Activated naive CD8-positive, alpha-beta T cell treated with anti-CD3 and anti-CD28 coated beads, Interleukin-2, amount 50 U/mL, for 24 hours (primary cell): ENCODE measurements around the gene MLIP.

Experiments used
- ATAC-seq: fragments of 150-1000 bp; cut with Tn5 transposase; one replicate; pipeline ENCODE4 v1.10.0; 2021
- DNase-seq: peaks from one replicate; pipeline ENCODE4 v3.0.0; 2021
- H3K27ac Mint-ChIP-seq: one replicate; pipeline ENCODE4 v1.8.0; 2021; ENCODE audit warnings: mild to moderate bottlenecking, mixed read lengths
- H3K27me3 Mint-ChIP-seq: one replicate; pipeline ENCODE4 v1.8.0; 2021; ENCODE audit warnings: mixed read lengths
- H3K36me3 Mint-ChIP-seq: one replicate; pipeline ENCODE4 v1.8.0; 2021; ENCODE audit warnings: low read depth, mixed read lengths
- H3K4me1 Mint-ChIP-seq: one replicate; pipeline ENCODE4 v1.8.0; 2021; ENCODE audit warnings: mixed read lengths
- H3K4me3 Mint-ChIP-seq: one replicate; pipeline ENCODE4 v1.8.0; 2021; ENCODE audit warnings: mild to moderate bottlenecking, moderate library complexity, mixed read lengths
- H3K9me3 Mint-ChIP-seq: one replicate; pipeline ENCODE4 v1.8.0; 2021; ENCODE audit warnings: mixed read lengths

MLIP gene

DNA sequence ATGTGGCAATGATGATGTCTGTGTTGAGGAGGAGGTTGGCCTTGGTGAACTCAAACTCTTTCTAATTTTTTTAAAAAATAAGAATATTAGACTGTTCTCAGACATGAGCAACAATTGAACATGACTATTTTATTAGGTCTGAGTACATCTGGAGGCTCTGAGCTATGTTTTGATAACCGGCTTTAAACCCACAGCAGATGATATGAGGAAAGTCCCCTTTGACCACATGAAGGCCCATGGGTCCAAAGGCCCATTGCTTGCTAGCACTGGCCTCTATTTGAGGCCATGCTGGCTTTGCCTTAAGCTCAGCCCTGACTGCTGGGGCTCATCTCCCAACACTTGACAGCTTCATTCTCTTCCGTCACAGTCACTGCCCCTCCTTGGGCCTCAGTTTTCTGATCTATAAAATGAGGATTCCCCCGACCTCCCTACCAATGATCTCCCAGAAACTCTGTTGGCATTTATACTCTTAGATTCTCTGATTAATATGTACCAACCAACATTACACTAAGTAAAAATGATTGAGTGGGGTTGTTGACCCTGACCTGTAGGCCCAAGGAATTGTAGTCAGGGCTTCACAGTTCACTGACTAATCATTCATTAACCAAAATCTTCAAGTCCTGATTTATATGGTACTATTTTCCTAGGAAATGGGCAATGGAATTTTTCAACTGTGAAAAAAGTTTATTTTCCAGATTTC, 173.1 kb downstream of the MLIP start:
- no peak for DNase-seq
- no peaks in the 10 kb centered on the region for H3K9me3 Mint-ChIP-seq
- ATAC-seq = no peak
- H3K27ac Mint-ChIP-seq = no peak overlapping the region
- no peaks in the 10 kb centered on the region for H3K27me3 Mint-ChIP-seq
- H3K4me1 Mint-ChIP-seq = no peaks in the 10 kb centered on the region
- H3K4me3 Mint-ChIP-seq = no peak overlapping the region
- no peaks in the 10 kb centered on the region for H3K36me3 Mint-ChIP-seq

DNA sequence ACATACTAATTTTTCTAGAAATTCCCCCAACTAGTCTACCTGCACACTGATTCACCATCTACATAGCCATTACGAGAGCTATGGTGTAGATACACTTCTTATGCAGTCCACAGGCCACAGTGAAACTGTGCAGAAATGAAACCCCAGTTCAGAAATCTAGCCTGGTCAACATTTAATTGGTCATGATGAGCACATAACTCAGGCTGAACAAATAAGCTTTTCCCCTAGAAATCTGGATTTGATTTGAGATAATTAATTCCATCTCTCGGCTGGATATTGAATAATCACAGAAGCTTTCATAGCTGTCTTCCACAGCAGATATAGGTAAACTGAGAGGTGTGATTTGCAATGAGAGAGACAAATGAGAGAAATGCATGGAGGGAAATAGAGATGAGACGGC, 174.4 kb downstream of the MLIP start:
- no peaks in the 10 kb centered on the region for H3K27me3 Mint-ChIP-seq
- H3K4me3 Mint-ChIP-seq = no peak overlapping the region
- no peak for DNase-seq

DNA sequence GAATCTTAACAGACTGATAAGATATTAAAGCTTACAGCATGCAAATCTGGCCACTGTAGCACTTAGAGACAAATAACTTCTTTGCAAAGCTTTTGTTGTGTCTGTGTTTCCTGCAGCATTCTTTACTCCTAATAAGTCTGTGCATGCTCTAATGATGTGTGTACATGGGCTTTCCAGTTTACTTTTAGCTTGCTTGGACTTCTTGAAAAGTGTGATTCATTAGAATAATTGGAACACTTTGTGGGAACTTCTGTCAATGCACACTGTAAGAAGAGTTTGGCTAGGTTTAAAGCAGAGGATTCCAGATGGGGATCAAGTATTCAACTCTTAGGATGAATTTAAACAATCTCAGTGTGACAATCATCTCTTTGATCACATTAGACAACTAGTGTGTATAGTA, 174.9 kb downstream of the MLIP start:
- no peaks in the 10 kb centered on the region for H3K36me3 Mint-ChIP-seq
- H3K9me3 Mint-ChIP-seq = no peaks in the 10 kb centered on the region
- H3K4me3 Mint-ChIP-seq = no peak overlapping the region
- peaks cover 4% of the 10 kb centered on the region for H3K4me1 Mint-ChIP-seq
- no peak for ATAC-seq
- DNase-seq = no peak
- H3K27ac Mint-ChIP-seq = no peak overlapping the region
- no peaks in the 10 kb centered on the region for H3K27me3 Mint-ChIP-seq

More for the DNA sequence above, 174.4 kb downstream of the MLIP start:
- Mint-ChIP-seq H3K4me1 (no peaks in the 10 kb centered on the region), H3K36me3 (no peaks in the 10 kb centered on the region), H3K9me3 (no peaks in the 10 kb centered on the region), H3K27ac (no peak overlapping the region)
- no peak for ATAC-seq

DNA sequence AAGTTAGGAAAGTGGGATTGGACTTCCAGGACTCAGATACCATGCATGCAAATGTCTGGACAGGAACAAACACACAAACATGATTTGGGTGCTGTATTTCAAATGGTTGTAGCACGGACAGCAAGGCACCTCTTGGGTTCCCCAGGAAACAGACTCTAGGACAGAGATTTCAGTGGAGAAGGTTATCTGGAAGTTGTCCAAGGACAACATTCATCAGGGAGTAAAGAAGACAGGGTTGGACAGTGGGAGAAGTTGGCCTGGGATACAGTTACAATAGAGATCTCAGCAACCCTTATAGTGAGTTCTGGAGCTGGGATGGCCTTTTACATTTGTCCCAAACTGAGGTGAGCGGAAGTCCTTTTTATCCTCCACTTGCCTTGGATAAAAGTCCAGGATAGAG, 177.2 kb downstream of the MLIP start:
- no peak for ATAC-seq
- Mint-ChIP-seq H3K27ac (no peak overlapping the region), H3K9me3 (peaks cover 4% of the 10 kb centered on the region), H3K27me3 (no peaks in the 10 kb centered on the region), H3K36me3 (no peaks in the 10 kb centered on the region), H3K4me1 (peaks cover 17% of the 10 kb centered on the region), H3K4me3 (no peak overlapping the region)
- no peak for DNase-seq

DNA sequence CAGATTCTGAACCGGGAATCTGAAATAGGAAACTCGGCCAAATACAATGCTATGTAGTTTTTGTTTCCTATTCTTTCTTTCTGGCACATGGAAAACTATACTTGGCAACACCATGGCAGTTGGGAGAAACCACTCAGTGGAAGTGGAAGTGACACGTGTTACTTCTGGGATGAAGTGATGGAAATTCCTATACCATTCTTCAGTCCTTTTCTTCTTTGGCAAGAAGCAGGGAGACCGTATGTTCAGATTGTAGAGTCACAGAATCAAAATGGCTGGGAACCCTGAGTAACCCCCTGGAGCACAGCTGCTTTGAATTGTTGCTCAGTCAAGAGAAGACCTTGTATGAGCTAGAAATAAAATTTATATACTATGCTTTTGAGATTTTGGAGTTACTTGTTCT, 178.2 kb downstream of the MLIP start:
- ATAC-seq (no peak), DNase-seq (no peak)
- Mint-ChIP-seq H3K4me1 (peaks cover 17% of the 10 kb centered on the region), H3K9me3 (peaks cover 4% of the 10 kb centered on the region), H3K27ac (no peak overlapping the region), H3K4me3 (no peak overlapping the region), H3K36me3 (no peaks in the 10 kb centered on the region), H3K27me3 (no peaks in the 10 kb centered on the region)

DNA sequence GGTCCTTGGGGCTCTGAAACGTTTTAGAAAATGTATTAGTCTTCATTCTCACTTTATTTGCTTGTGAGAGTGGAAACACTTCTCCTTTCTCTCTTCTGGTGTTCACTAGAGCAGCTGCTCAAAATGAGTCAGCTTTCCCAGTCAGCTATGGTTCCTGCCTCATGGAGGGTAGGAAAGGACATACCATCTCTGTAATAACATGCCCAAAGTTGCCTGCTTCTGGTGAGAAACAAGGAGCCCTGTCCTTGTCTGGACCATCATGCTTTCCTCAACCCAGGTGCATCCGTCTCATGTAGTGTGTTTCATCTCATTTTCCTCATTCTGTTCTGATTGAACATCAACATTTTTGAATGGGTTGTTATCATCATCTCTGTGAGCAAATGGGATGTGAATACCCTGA, 179.9 kb downstream of the MLIP start:
- H3K9me3 Mint-ChIP-seq = peaks cover 5% of the 10 kb centered on the region
- H3K36me3 Mint-ChIP-seq = no peaks in the 10 kb centered on the region
- no peaks in the 10 kb centered on the region for H3K27me3 Mint-ChIP-seq
- H3K4me3 Mint-ChIP-seq = peak overlapping the region; percentile 24
- H3K4me1 Mint-ChIP-seq = peaks cover 17% of the 10 kb centered on the region
- peak; percentile 69 for ATAC-seq
- peak overlapping the region; percentile 60 for H3K27ac Mint-ChIP-seq
- no peak for DNase-seq

DNA sequence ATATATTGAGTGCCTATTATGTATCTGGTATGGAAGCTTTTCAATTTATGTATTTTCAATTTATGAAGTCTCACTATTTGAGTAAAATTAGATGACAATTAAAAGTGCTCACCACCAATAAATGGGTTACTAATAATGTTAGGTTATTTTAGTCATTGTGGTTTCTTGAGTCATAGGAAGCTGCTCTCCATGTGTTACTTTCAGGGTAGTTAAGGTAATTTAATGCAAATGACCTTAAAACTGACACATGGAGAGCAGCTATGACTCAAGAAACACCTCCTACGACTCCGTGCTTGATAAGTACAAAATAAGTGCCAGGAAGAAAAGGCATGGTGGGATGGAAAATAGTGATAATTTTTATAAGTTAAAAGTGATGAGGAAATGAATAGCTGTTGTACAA, 180.5 kb downstream of the MLIP start:
- H3K4me1 Mint-ChIP-seq = peaks cover 17% of the 10 kb centered on the region
- H3K36me3 Mint-ChIP-seq = no peaks in the 10 kb centered on the region
- peaks cover 7% of the 10 kb centered on the region for H3K9me3 Mint-ChIP-seq
- ATAC-seq (peak; percentile 76), DNase-seq (no peak)
- peak overlapping the region; percentile 60 for H3K27ac Mint-ChIP-seq
- no peaks in the 10 kb centered on the region for H3K27me3 Mint-ChIP-seq
- no peak overlapping the region for H3K4me3 Mint-ChIP-seq

DNA sequence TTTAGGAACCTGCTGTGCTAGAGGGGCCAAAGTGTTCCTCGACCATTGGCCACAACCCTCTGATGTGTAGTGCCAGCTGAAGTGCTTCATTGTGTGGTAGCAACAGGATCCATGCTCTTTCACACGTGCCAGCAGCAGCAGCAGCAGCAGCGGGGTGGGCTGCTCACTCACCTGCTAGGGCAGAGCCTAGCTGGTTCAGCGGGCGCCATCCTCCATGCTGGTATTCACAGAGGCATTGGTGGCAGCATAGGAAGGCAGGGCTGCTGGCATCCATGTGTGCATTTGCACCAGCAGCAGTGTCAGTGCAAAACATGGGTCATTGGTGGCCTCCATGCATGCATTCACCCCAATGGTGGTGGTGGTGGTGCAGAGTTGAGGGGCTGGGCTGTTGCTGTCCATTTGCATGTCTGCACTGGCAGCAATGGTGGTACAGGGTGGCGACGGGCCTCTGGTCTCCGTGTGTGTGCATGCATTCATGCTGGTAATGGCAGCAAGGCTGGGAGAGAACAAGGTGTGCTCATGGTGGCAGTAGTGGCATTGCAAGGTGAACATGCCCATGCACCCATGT, 183.8 kb downstream of the MLIP start:
- H3K27ac Mint-ChIP-seq = no peak overlapping the region
- no peaks in the 10 kb centered on the region for H3K27me3 Mint-ChIP-seq
- H3K36me3 Mint-ChIP-seq = no peaks in the 10 kb centered on the region
- peaks cover 17% of the 10 kb centered on the region for H3K4me1 Mint-ChIP-seq
- peaks cover 7% of the 10 kb centered on the region for H3K9me3 Mint-ChIP-seq
- H3K4me3 Mint-ChIP-seq = no peak overlapping the region
- DNase-seq = no peak
- ATAC-seq = no peak

DNA sequence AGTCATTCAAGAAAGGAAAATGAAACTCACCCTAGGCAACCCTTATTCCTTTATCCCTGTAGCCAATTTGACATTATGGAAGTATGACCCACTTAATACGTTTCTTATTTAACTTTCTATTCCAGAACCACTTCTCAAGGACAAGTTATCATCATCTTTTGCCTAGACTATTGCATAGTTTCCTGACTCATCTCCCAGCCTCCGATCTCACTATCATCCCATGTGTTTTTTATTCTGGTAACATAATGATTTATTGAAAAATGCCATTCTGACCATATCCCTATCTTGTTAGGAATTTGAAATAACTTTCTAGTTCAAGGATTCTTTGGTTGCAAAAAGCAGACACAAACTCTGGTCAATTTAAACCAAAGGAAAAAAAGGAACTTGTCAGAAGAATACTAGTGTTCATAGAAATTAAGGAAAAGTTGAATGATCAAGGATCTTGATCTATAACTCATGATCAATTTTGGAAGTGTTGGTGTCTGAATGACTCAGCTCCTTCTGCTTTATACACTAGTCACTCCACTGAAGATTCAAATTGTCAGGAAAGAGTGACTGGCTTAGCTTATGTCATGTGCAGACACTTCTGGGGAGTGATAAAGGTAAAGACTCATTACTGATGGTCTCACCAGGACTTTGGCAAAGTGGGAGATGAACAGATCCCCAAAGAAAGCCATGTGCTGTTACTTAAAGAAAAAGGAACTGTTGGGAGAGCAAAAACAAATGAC, 188.5 kb downstream of the MLIP start:
- ATAC-seq = no peak
- no peaks in the 10 kb centered on the region for H3K36me3 Mint-ChIP-seq
- no peak for DNase-seq
- H3K9me3 Mint-ChIP-seq = peaks cover 3% of the 10 kb centered on the region
- H3K27ac Mint-ChIP-seq = no peak overlapping the region
- H3K4me3 Mint-ChIP-seq = no peak overlapping the region
- no peaks in the 10 kb centered on the region for H3K27me3 Mint-ChIP-seq
- H3K4me1 Mint-ChIP-seq = no peaks in the 10 kb centered on the region

DNA sequence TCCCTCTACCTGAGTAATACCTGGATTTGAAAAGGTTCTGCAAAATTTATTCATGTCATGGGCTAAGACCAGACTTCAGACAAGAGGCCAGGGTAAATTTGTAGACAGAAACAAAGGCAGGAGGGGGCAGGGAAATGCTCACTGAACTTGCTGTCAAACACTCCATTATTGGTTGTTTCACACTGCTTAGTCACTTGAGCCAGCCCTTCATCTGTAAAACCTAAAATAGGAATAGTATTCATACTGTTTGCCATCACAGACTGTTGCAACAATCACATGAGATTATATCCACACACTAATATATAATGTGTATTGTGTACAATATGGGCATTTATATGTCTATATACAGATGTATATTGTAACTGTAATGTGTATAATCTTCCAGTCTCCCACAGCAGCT, 190.5 kb downstream of the MLIP start:
- Mint-ChIP-seq H3K36me3 (no peaks in the 10 kb centered on the region), H3K4me3 (no peak overlapping the region), H3K9me3 (no peaks in the 10 kb centered on the region), H3K27me3 (no peaks in the 10 kb centered on the region), H3K4me1 (no peaks in the 10 kb centered on the region), H3K27ac (no peak overlapping the region)
- DNase-seq = no peak
- ATAC-seq = no peak

DNA sequence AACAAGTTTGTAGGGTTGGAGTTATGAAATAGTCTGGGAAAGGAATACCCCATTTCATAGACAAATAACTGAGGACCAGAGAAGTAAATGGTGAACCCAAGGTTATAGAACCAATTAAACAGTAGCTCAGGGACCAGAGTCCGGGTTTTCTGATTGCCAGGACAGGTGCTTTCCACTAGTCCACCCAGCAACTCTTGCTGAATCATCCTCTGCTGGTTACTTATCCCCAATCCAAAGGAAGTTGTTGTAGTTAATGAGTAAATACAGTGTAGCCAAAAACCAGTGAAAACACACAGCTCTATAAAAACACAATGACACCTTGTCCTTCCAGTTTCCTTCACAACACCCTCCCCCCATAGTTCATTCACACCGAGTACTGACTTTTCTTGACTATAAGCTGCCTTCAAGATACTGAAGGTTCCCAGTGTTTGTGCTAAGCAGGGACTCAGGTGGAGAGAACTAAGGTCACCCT, 196.2 kb downstream of the MLIP start:
- H3K27me3 Mint-ChIP-seq = no peaks in the 10 kb centered on the region
- peaks cover 7% of the 10 kb centered on the region for H3K9me3 Mint-ChIP-seq
- H3K4me3 Mint-ChIP-seq = no peak overlapping the region
- no peaks in the 10 kb centered on the region for H3K36me3 Mint-ChIP-seq
- DNase-seq (no peak), ATAC-seq (no peak)
- no peak overlapping the region for H3K27ac Mint-ChIP-seq
- no peaks in the 10 kb centered on the region for H3K4me1 Mint-ChIP-seq

DNA sequence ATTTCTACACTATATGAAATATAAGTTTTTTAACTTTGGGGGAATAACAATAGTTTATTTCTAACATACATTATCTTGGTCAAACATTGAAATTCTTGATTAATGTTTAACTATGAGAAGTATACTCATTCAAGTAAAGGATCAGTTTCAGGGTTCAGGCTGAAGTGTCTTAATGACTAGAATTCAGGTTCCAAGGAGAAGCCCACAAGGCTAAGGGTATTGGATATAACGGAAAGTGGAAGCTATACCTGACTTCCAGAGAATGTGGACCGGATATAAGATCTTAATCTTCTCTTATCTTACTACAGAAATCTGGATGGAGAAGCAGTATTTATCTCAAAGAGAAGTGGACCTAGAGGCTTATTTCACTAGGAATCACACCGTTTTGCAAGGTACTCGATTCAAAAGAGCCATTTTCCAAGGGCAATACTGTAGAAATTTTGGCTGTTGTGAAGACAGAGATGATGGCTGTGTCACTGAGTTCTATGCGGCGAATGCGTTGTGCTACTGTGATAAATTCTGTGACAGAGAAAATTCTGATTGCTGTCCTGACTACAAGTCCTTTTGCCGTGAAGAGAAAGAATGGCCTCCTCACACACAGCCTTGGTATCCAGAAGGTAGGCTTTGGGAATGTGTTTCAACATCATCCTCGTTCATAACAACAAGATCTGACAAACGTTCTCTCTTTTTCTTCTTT, 197.2 kb downstream of the MLIP start, which contains the start of gene TINAG:
Gene TINAG, plus strand, starts transcription at position 153 of the 697 bp plus-strand sequence. Its CDS starts 110 bp downstream, at position 263.
- no peaks in the 10 kb centered on the region for H3K4me1 Mint-ChIP-seq
- ATAC-seq (no peak), DNase-seq (no peak)

DNA sequence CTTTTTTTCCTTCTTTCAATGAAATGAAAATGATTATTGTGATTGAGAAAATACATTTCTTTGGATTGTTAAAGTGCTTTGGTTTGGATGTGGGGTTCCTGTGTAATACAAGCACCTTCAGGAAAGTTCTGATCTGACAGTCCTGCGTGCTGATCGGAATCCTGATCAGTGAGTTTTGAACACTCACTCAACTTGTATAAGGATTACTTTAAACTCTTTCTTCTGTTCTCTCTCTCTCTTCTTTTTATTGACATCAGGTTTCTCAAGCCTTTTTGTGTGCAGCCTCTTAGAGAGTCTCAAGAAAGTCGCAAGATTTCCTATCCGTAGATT, 197.7 kb downstream of the MLIP start:
- Mint-ChIP-seq H3K4me1 (no peaks in the 10 kb centered on the region), H3K4me3 (no peak overlapping the region), H3K27me3 (no peaks in the 10 kb centered on the region), H3K9me3 (peaks cover 7% of the 10 kb centered on the region), H3K36me3 (no peaks in the 10 kb centered on the region), H3K27ac (no peak overlapping the region)
- DNase-seq = no peak
- no peak for ATAC-seq

More for the DNA sequence above, 197.2 kb downstream of the MLIP start, which contains the start of gene TINAG:
- no peaks in the 10 kb centered on the region for H3K36me3 Mint-ChIP-seq
- no peak within 1 kb of the TSS for H3K27ac Mint-ChIP-seq
- H3K27me3 Mint-ChIP-seq = no peaks in the 10 kb centered on the region
- peaks cover 7% of the 10 kb centered on the region for H3K9me3 Mint-ChIP-seq
- no peak within 1 kb of the TSS for H3K4me3 Mint-ChIP-seq

DNA sequence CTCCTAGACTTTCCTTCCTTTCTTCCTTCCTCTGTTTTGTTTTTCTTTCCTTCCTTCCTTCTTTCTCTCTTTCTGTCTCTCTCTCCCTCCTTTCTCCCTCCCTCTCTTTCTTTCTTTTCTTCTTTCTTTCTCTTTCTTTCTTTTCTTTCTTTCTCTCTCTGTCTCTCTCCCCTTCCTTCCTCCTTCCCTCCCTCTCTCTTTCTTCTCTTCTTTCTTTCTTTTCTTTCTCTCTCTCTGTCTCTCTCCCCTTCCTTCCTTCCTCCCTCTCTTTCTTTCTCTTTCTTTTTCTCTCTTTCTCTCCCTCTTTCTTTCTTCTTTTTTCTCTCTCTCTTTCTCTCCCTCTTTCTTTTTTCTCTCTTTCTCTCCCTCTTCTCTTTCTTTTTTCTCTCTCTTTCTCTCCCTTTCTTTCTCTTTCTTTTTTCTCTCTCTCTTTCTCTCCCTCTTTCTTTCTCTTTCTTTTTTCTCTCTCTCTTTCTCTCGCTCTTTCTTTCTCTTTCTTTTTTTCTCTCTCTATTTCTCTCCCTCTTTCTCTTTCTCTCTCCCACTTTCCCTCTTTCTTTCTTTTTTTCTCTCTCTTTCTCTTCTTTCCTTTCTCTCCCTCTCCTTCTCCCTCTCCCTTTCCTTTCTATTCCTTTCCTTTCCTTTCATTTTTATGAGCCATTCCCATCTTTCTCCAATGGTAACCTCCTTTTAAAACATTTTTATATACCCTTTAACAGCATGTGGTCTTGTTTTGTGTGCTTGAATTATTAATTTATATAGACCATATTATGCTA, 199.3 kb downstream of the MLIP start:
- H3K27ac Mint-ChIP-seq = no peak overlapping the region
- H3K4me3 Mint-ChIP-seq = no peak overlapping the region
- DNase-seq (no peak), ATAC-seq (no peak)
- H3K4me1 Mint-ChIP-seq = no peaks in the 10 kb centered on the region
- H3K9me3 Mint-ChIP-seq = peaks cover 7% of the 10 kb centered on the region
- H3K36me3 Mint-ChIP-seq = no peaks in the 10 kb centered on the region
- H3K27me3 Mint-ChIP-seq = no peaks in the 10 kb centered on the region
